ENCODE data around the gene LGI1. TPM values are rescaled to one million over a fixed set of nuclear protein-coding genes. Genes with fewer than 3 reads are reported as not detected.
"Not testable (repeated sequence)": the region's sequence is repeated elsewhere in the genome, so short reads cannot be mapped to it uniquely, and the experiment has no call there.

The LGI1 gene
- total RNA-seq, 1 donor from 2014 or later = not detected

GRCh38 chr10:93806903-93807302 is 49.2 kb downstream of the LGI1 start:
- DNase-seq (ENCODE audit: low read depth in 2 of 2) = no peak

- DNase-seq (ENCODE audit: low read depth in 2 of 2) = no peak
Measured at GRCh38 chr10:93807371-93807770, 49.6 kb downstream of the LGI1 start.

- DNase-seq (ENCODE audit: low read depth in 2 of 2) = no peak
Measured at GRCh38 chr10:93812659-93813338, 55.1 kb downstream of the LGI1 start.

GRCh38 chr10:93813507-93814465 is 56.0 kb downstream of the LGI1 start:
- DNase-seq (ENCODE audit: low read depth in 2 of 2) = peak; percentile 35 to 55

GRCh38 chr10:93815304-93816096 is 57.8 kb downstream of the LGI1 start:
- no peak for DNase-seq (ENCODE audit: low read depth in 2 of 2)

GRCh38 chr10:93816123-93816747 is 58.5 kb downstream of the LGI1 start:
- DNase-seq (ENCODE audit: low read depth in 2 of 2) = peak in 1 of 2 donors; percentile 29

GRCh38 chr10:93818086-93818485 is 60.4 kb downstream of the LGI1 start:
- no peak for DNase-seq (ENCODE audit: low read depth in 2 of 2)

GRCh38 chr10:93819520-93819919 is 61.8 kb downstream of the LGI1 start:
- DNase-seq (ENCODE audit: low read depth in 2 of 2) = no peak

GRCh38 chr10:93820434-93820833 is 62.7 kb downstream of the LGI1 start:
- no peak for DNase-seq (ENCODE audit: low read depth in 2 of 2)

- peak; percentile 42 to 44 for DNase-seq (ENCODE audit: low read depth in 2 of 2)
Measured at GRCh38 chr10:93821051-93821772, 63.5 kb downstream of the LGI1 start.

- DNase-seq (ENCODE audit: low read depth in 2 of 2) = no peak
Measured at GRCh38 chr10:93826355-93826754, 68.6 kb downstream of the LGI1 start.

- no peak for DNase-seq (ENCODE audit: low read depth in 2 of 2)
Measured at GRCh38 chr10:93827056-93827804, 69.5 kb downstream of the LGI1 start.

GRCh38 chr10:93831065-93831464 is 73.3 kb downstream of the LGI1 start:
- DNase-seq (ENCODE audit: low read depth in 2 of 2) = not testable (repeated sequence)

GRCh38 chr10:93835770-93836169 is 78.0 kb downstream of the LGI1 start:
- DNase-seq (ENCODE audit: low read depth in 2 of 2) = no peak

- DNase-seq (ENCODE audit: low read depth in 2 of 2) = no peak
Measured at GRCh38 chr10:93837822-93838221, 80.1 kb downstream of the LGI1 start.

GRCh38 chr10:93838278-93838677 is 80.5 kb downstream of the LGI1 start:
- no peak for DNase-seq (ENCODE audit: low read depth in 2 of 2)

GRCh38 chr10:93841961-93842360 is 84.2 kb downstream of the LGI1 start:
- no peak for DNase-seq (ENCODE audit: low read depth in 2 of 2)

GRCh38 chr10:93844979-93845626 is 87.4 kb downstream of the LGI1 start:
- DNase-seq (ENCODE audit: low read depth in 2 of 2) = no peak

Measured in dermis microvascular lymphatic vessel endothelial cell (primary cell).